ENCODE results near the gene VKORC1L1. TPM values are rescaled to one million over a fixed set of nuclear protein-coding genes. Genes with fewer than 3 reads are reported as not detected.
A peak's percentile ranks its signal among the peaks of the same experiment; 100 is the strongest.
"Not testable (repeated sequence)": the region's sequence is repeated elsewhere in the genome, so short reads cannot be mapped to it uniquely, and the experiment has no call there.

VKORC1L1 gene
- total RNA-seq, result 10 to 100 TPM; 11.3 to 12.6 TPM
- 1 to 10 TPM; 2.2 to 4.0 TPM for polyA plus RNA-seq

DNA sequence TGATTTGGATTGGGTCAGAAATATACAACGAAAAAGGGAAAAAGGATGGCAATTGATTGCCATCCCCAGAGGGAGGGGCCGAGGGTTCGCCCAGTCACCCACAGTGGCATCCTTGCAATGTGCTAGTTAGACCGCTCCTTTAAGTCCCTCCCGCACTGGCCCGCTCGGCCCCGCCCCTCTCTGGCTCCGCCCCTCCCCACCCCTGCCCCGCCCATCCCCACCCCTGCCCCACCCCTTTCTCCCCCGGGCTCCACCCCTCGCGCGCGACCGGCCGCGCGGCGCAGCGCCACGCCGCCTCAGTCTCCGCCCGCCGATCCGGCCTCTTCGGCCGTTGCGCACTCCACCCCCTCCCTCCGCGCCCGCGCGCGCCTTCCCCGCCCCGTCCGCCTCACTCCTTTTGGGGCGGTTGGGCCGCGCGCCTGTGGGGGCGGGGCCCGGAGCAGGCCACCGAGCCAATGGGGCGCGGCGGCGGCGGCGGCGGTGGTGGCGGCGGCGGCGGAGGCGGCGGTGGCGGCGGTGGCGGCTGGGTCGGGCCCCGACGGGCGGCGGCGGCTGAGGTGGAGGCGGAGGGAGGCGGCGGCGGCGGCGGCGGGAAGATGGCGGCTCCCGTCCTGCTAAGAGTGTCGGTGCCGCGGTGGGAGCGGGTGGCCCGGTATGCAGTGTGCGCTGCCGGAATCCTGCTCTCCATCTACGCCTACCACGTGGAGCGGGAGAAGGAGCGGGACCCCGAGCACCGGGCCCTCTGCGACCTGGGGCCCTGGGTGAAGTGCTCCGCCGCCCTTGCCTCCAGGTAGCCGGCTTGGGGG is at the start of gene VKORC1L1:
Gene VKORC1L1, plus strand, starts transcription at position 299 of the 806 bp plus-strand sequence. Its CDS starts 298 bp downstream, at position 597.
- Histone ChIP-seq H3K36me3 (ENCODE audit: insufficient read depth, low read length) (no peaks in the 10 kb centered on the region), H3K9me3 (ENCODE audit: control insufficient read depth in 1 of 2, low read length in 2 of 2) (no peaks in the 10 kb centered on the region), H3K4me1 (ENCODE audit: insufficient read depth, low read length) (peaks cover 4% of the 10 kb centered on the region), H3K27ac (ENCODE audit: low read depth, low read length) (no peak within 1 kb of the TSS), H3K27me3 (ENCODE audit: insufficient read depth, low read length) (no peaks in the 10 kb centered on the region), H3K4me3 (ENCODE audit: low read length in 2 of 2) (peak within 1 kb of the TSS; percentile 23 to 44)
- peak; percentile 92 to 95 (median 94) for DNase-seq
- ChIA-PET CTCF (ENCODE audit: partially characterized antibody) (no interaction called here), POLR2A (ENCODE audit: partially characterized antibody) (no interaction called here)
- peak within 1 kb of the TSS; percentile 75 to 92 (median 88) for H3K4me3 Mint-ChIP-seq
- H3K9me3 Mint-ChIP-seq, result no peaks in the 10 kb centered on the region
- peak within 1 kb of the TSS; percentile 82 to 91 (median 89) for H3K27ac Mint-ChIP-seq
- peaks cover 0 to 2% of the 10 kb centered on the region in 2 donors for H3K36me3 Mint-ChIP-seq
- peaks cover 5 to 13% (median 8%) of the 10 kb centered on the region in 4 donors for H3K4me1 Mint-ChIP-seq
- intact Hi-C loops (cut with micrococcal nuclease), result loop anchor here (1.0 to 5.0 kb wide), 3 partner anchors 101 to 122 kb away; partner anchors contain the start of gene GUSB
- no peaks in the 10 kb centered on the region for H3K27me3 Mint-ChIP-seq

DNA sequence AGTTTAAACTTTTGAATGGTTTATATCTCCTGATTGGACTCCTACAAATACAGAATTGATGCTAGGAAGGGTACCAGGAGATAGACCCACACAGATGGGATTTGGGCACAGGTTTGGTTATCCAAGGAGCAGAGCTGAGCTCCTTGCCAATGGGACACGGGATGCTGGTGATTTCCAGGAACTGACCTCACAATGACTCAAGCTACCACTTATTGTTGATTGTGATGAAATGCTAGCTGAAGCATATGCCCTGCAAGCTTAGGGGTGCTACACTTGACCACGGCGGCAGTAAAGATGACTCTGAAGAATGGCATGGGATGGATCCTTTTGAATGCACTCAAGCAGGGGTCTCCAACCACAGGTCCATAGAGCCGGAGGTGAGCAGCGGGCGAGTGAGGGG is 45.5 kb upstream of the VKORC1L1 start:
- no peak overlapping the region for H3K4me3 Mint-ChIP-seq
- Histone ChIP-seq H3K27ac (ENCODE audit: low read depth, low read length) (no peak overlapping the region), H3K9me3 (ENCODE audit: control insufficient read depth in 1 of 2, low read length in 2 of 2) (no peaks in the 10 kb centered on the region), H3K27me3 (ENCODE audit: insufficient read depth, low read length) (no peaks in the 10 kb centered on the region), H3K4me3 (ENCODE audit: low read length in 2 of 2) (no peak overlapping the region), H3K36me3 (ENCODE audit: insufficient read depth, low read length) (no peaks in the 10 kb centered on the region), H3K4me1 (ENCODE audit: insufficient read depth, low read length) (no peaks in the 10 kb centered on the region)
- ChIA-PET CTCF (ENCODE audit: partially characterized antibody) (no interaction called here), POLR2A (ENCODE audit: partially characterized antibody) (no interaction called here)
- intact Hi-C loops (cut with micrococcal nuclease), result no loop called here
- H3K27me3 Mint-ChIP-seq, result no peaks in the 10 kb centered on the region
- peaks cover 0 to 22% of the 10 kb centered on the region in 2 donors for H3K36me3 Mint-ChIP-seq
- H3K4me1 Mint-ChIP-seq, result peaks cover 0 to 2% (median 0%) of the 10 kb centered on the region in 4 donors
- H3K9me3 Mint-ChIP-seq, result no peaks in the 10 kb centered on the region
- DNase-seq, result no peak
- H3K27ac Mint-ChIP-seq, result no peak overlapping the region

DNA sequence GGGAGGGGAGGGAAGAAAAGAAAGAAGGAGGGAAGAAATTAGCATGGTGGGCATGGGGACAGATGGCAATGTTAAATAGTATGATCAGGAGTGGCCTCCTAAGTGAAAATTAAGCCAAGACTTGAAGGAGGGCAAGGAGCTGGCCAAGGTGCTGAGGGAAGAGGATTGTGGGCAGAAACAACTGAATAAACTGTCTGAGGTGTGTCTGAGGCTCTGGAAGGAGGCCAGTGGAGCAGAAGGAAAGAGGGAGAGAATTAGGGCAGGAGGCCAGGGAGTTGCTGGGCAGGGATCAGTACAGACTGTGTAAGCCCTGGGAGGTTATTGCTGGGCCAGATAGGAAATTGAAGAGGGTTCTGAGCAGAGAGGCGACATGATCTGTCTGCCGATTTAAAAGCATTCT is 40.6 kb upstream of the VKORC1L1 start:
- H3K9me3 ChIP-seq (ENCODE audit: control insufficient read depth in 1 of 2, low read length in 2 of 2), result no peaks in the 10 kb centered on the region
- no peak for DNase-seq
- CTCF ChIA-PET (ENCODE audit: partially characterized antibody), result interaction anchor here (0.6 to 0.9 kb wide), 2 partner anchors 26 to 505 kb away, joined by 3 read pairs; no protein-coding TSS in a partner anchor
- no peak overlapping the region for H3K27ac ChIP-seq (ENCODE audit: low read depth, low read length)
- no peaks in the 10 kb centered on the region for H3K36me3 ChIP-seq (ENCODE audit: insufficient read depth, low read length)
- H3K4me1 ChIP-seq (ENCODE audit: insufficient read depth, low read length), result no peaks in the 10 kb centered on the region
- H3K27me3 ChIP-seq (ENCODE audit: insufficient read depth, low read length), result no peaks in the 10 kb centered on the region
- Mint-ChIP-seq H3K27me3 (no peaks in the 10 kb centered on the region), H3K9me3 (no peaks in the 10 kb centered on the region), H3K36me3 (peaks cover 0 to 12% of the 10 kb centered on the region in 2 donors), H3K4me1 (peaks cover 4 to 8% (median 7%) of the 10 kb centered on the region in 4 donors), H3K27ac (peak overlapping the region in 1 of 7 donors; percentile 64), H3K4me3 (no peak overlapping the region)
- POLR2A ChIA-PET (ENCODE audit: partially characterized antibody), result no interaction called here
- intact Hi-C loops (cut with micrococcal nuclease), result no loop called here
- no peak overlapping the region for H3K4me3 ChIP-seq (ENCODE audit: low read length in 2 of 2)

DNA sequence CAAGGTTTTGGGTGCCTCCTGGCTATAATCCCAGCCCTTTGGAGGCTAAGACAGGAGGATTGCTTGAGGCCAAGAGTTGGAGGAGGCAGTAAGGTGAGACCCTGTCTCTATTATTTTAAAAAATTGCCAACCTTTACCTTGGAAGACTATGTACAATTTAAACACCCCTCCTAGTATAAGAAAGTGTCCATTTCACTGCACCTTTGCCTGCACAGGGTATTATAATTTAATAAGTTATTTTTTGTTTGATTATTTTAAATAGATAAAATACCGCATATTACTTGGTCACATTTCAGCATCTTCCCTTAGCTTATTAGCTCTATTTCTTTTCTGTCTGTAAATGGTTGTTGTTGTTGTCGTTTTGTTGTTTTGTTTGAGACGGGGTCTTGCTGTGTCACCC is 36.2 kb upstream of the VKORC1L1 start:
- H3K4me1 ChIP-seq (ENCODE audit: insufficient read depth, low read length); H3K36me3 ChIP-seq (ENCODE audit: insufficient read depth, low read length); H3K4me3 Mint-ChIP-seq; H3K27me3 ChIP-seq (ENCODE audit: insufficient read depth, low read length); intact Hi-C loops (cut with micrococcal nuclease); H3K27me3 Mint-ChIP-seq; H3K9me3 Mint-ChIP-seq; DNase-seq; H3K27ac Mint-ChIP-seq; H3K9me3 ChIP-seq (ENCODE audit: control insufficient read depth in 1 of 2, low read length in 2 of 2); H3K36me3 Mint-ChIP-seq; H3K4me3 ChIP-seq (ENCODE audit: low read length in 2 of 2); CTCF ChIA-PET (ENCODE audit: partially characterized antibody); POLR2A ChIA-PET (ENCODE audit: partially characterized antibody); H3K27ac ChIP-seq (ENCODE audit: low read depth, low read length): not testable (repeated sequence)
- H3K4me1 Mint-ChIP-seq, result peaks cover 4 to 15% (median 7%) of the 10 kb centered on the region in 4 donors

DNA sequence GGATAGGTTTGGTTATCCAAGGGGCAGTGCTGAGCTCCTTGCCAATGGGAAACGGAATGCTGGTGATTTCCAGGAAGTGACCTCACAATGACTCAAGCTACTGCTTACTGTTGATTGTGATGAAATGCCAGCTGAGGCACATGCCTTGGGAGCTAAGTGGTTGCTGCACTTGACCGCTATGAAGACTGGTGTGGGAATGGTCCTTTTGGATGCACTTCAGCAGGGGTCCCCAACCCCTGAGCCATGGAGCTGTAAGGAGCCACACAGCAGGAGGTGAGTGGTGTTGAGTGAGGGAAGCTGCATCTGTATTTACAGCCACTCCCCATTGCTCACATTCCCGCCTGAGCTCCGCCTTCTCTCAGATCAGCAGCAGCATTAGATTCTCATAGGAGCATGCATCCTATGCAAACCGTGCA is 35.3 kb upstream of the VKORC1L1 start:
- DNase-seq; H3K27ac ChIP-seq (ENCODE audit: low read depth, low read length); H3K4me3 ChIP-seq (ENCODE audit: low read length in 2 of 2); H3K27me3 Mint-ChIP-seq; CTCF ChIA-PET (ENCODE audit: partially characterized antibody); H3K4me1 ChIP-seq (ENCODE audit: insufficient read depth, low read length); intact Hi-C loops (cut with micrococcal nuclease); H3K36me3 Mint-ChIP-seq; POLR2A ChIA-PET (ENCODE audit: partially characterized antibody); H3K9me3 Mint-ChIP-seq; H3K36me3 ChIP-seq (ENCODE audit: insufficient read depth, low read length); H3K4me3 Mint-ChIP-seq; H3K27me3 ChIP-seq (ENCODE audit: insufficient read depth, low read length); H3K9me3 ChIP-seq (ENCODE audit: control insufficient read depth in 1 of 2, low read length in 2 of 2): not testable (repeated sequence)
- peak overlapping the region in 1 of 7 donors; percentile 9 for H3K27ac Mint-ChIP-seq
- peaks cover 4 to 15% (median 6%) of the 10 kb centered on the region in 4 donors for H3K4me1 Mint-ChIP-seq

DNA sequence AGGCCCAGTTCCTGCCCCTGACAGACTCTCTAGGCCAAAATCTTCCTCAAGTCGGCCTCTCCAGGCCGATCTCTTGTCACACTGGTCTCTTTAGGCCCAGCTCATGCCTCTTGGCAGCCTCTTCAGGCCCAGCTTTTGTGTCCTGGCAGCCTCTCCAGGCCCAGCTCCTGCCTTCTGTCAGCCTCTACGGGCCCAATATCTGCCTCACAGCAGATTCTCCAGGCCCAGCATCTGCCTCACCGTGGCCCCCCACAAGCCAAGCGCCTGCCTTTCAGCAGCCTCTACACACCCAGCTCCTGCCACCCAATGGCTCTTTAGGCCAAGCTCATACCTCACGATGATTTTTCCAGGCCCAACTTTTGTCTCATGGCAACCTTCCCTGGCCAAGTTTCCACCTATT is 33.0 kb upstream of the VKORC1L1 start:
- Histone ChIP-seq H3K27me3 (ENCODE audit: insufficient read depth, low read length) (no peaks in the 10 kb centered on the region), H3K4me1 (ENCODE audit: insufficient read depth, low read length) (no peaks in the 10 kb centered on the region), H3K9me3 (ENCODE audit: control insufficient read depth in 1 of 2, low read length in 2 of 2) (no peaks in the 10 kb centered on the region), H3K36me3 (ENCODE audit: insufficient read depth, low read length) (no peaks in the 10 kb centered on the region), H3K4me3 (ENCODE audit: low read length in 2 of 2) (no peak overlapping the region), H3K27ac (ENCODE audit: low read depth, low read length) (no peak overlapping the region)
- POLR2A ChIA-PET (ENCODE audit: partially characterized antibody), result no interaction called here
- Mint-ChIP-seq H3K9me3 (peaks cover 0 to 2% (median 0%) of the 10 kb centered on the region in 8 donors), H3K36me3 (peaks cover 0 to 2% of the 10 kb centered on the region in 2 donors), H3K4me1 (peaks cover 4 to 15% (median 6%) of the 10 kb centered on the region in 4 donors), H3K4me3 (no peak overlapping the region), H3K27me3 (no peaks in the 10 kb centered on the region), H3K27ac (peak overlapping the region in 3 of 7 donors; percentile 8 to 64 (median 29))
- CTCF ChIA-PET (ENCODE audit: partially characterized antibody), result interaction anchor here (0.9 kb wide), 1 partner anchor 90 kb away, joined by 3 read pairs; no protein-coding TSS in a partner anchor
- intact Hi-C loops (cut with micrococcal nuclease), result loop anchor here (1.0 kb wide), 1 partner anchor 118 kb away; no protein-coding TSS in a partner anchor
- no peak for DNase-seq

DNA sequence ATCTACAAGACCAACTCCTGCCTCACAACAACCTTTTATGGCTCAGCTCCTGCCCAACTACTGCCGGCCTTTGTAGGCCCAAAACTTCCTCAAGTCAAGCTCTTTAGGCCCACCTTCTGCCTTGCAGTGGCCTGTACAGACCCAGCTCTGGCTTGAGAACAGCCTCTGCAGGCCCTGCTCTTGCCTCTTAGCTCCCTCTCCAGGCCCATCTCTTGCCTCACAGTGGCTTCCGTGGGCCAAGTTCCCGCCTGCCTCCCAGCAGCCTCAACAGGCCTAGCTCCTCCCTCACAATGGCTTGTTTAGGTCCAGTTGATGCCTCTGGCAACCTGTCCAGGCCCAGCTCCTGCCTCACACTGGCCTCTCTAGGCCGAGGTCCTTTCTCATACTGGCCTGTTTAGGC is 32.4 kb upstream of the VKORC1L1 start:
- intact Hi-C loops (cut with micrococcal nuclease), result loop anchor here (1.0 kb wide), 1 partner anchor 118 kb away; no protein-coding TSS in a partner anchor

More for the DNA sequence above, 32.4 kb upstream of the VKORC1L1 start:
- no peaks in the 10 kb centered on the region for H3K36me3 ChIP-seq (ENCODE audit: insufficient read depth, low read length)
- H3K27ac ChIP-seq (ENCODE audit: low read depth, low read length), result no peak overlapping the region
- H3K4me1 ChIP-seq (ENCODE audit: insufficient read depth, low read length), result no peaks in the 10 kb centered on the region
- ChIA-PET POLR2A (ENCODE audit: partially characterized antibody) (no interaction called here), CTCF (ENCODE audit: partially characterized antibody) (interaction anchor here (0.6 to 0.9 kb wide), 2 partner anchors 60 to 90 kb away, joined by 3 read pairs; no protein-coding TSS in a partner anchor)
- Mint-ChIP-seq H3K4me1 (peaks cover 2 to 11% (median 2%) of the 10 kb centered on the region in 4 donors), H3K4me3 (no peak overlapping the region), H3K27me3 (no peaks in the 10 kb centered on the region), H3K27ac (peak overlapping the region in 2 of 7 donors; percentile 37 to 64), H3K9me3 (peaks cover 0 to 2% (median 0%) of the 10 kb centered on the region in 8 donors), H3K36me3 (peaks cover 0 to 2% of the 10 kb centered on the region in 2 donors)
- no peaks in the 10 kb centered on the region for H3K9me3 ChIP-seq (ENCODE audit: control insufficient read depth in 1 of 2, low read length in 2 of 2)
- no peak overlapping the region for H3K4me3 ChIP-seq (ENCODE audit: low read length in 2 of 2)
- no peaks in the 10 kb centered on the region for H3K27me3 ChIP-seq (ENCODE audit: insufficient read depth, low read length)
- no peak for DNase-seq

Measured in CD4-positive, alpha-beta memory T cell (primary cell).